ENCODE measurements around the gene TNFSF15. TPM values are rescaled to one million over a fixed set of nuclear protein-coding genes. Genes with fewer than 3 reads are reported as not detected.

Gene TNFSF15
- total RNA-seq, 1 experiment from 2014 or later, result not detected

GRCh38 chr9:114775981-114776380 lies 29.9 kb downstream of the TNFSF15 start:
- no peak overlapping the region for H3K9ac ChIP-seq (ENCODE audit: low read length)
- ChIA-PET CTCF (no interaction called here), RAD21 (ENCODE audit: low non-redundant PET in 1 of 2, low total read pairs in 2 of 2, uncharacterized antibody in 2 of 2, unreplicated experiment in 2 of 2) (no interaction called here), POLR2A (no interaction called here)
- H3K4me2 ChIP-seq (ENCODE audit: low read length), result no peak overlapping the region
- H3K79me2 ChIP-seq (ENCODE audit: insufficient read depth, low read length), result no peaks in the 10 kb centered on the region
- no peaks in the 10 kb centered on the region for H3K9me3 ChIP-seq (ENCODE audit: control insufficient read depth in 1 of 2, insufficient read depth in 1 of 2, low read depth in 1 of 2, low read length in 2 of 2)
- H3K27ac ChIP-seq (ENCODE audit: low read depth, low read length), result no peak overlapping the region
- TF ChIP-seq SRF (IDR thresholded peaks at IDR 0.05; ENCODE audit: low read depth), result no peak
- no peak for TF ChIP-seq ELF1 (IDR thresholded peaks at IDR 0.05; ENCODE audit: borderline replicate concordance, low read depth)
- no peak for TF ChIP-seq CBX3 (IDR thresholded peaks at IDR 0.05; ENCODE audit: low read depth)
- no peak for TF ChIP-seq ZNF274 (IDR thresholded peaks at IDR 0.05; ENCODE audit: low read depth, low read length)
- no peak for TF ChIP-seq CEBPB (IDR thresholded peaks at IDR 0.05; ENCODE audit: low read depth)
- TF ChIP-seq EGR1 (IDR thresholded peaks at IDR 0.05; ENCODE audit: low read depth), result no peak
- H3K4me1 ChIP-seq (ENCODE audit: control insufficient read depth in 1 of 2, insufficient read depth in 2 of 2, low read length in 2 of 2), result peaks cover 8 to 10% of the 10 kb centered on the region in 2 experiments; a peak in 2 of 4 replicates
- H2AFZ ChIP-seq (ENCODE audit: low read depth, low read length, poor library complexity, severe bottlenecking), result no peak overlapping the region
- ATAC-seq, result no peak
- no peaks in the 10 kb centered on the region for H3K9me2 ChIP-seq (ENCODE audit: insufficient read depth)
- no peaks in the 10 kb centered on the region for H4K20me1 ChIP-seq (ENCODE audit: insufficient read depth)
- H3K36me3 ChIP-seq (ENCODE audit: control insufficient read depth in 1 of 2, insufficient read depth in 2 of 2, low read length in 2 of 2), result no peaks in the 10 kb centered on the region
- peaks cover 12% of the 10 kb centered on the region; the same call in 1 of the 2 replicates for H3K27me3 ChIP-seq (ENCODE audit: insufficient read depth, low read length)
- DNase-seq (ENCODE audit: low read depth, low spot score), result no peak
- BruUV-seq (replicated peaks), result no TSS peak
- intact Hi-C loops (cut with micrococcal nuclease), result no loop called here
- H3K4me3 ChIP-seq (replicated peaks in 1 of 2; ENCODE audit: low read depth in 1 of 2, low read length in 2 of 2), result no peak overlapping the region

- no peaks in the 10 kb centered on the region for H3K79me2 ChIP-seq (ENCODE audit: insufficient read depth, low read length)
- no peak overlapping the region for H3K4me2 ChIP-seq (ENCODE audit: low read length)
- H3K9ac ChIP-seq (ENCODE audit: low read length), result no peak overlapping the region
- H3K27ac ChIP-seq (ENCODE audit: low read depth, low read length), result no peak overlapping the region
- H3K36me3 ChIP-seq (ENCODE audit: control insufficient read depth in 1 of 2, insufficient read depth in 2 of 2, low read length in 2 of 2), result no peaks in the 10 kb centered on the region
- no peaks in the 10 kb centered on the region for H3K9me2 ChIP-seq (ENCODE audit: insufficient read depth)
- DNase-seq (ENCODE audit: low read depth, low spot score) (no peak), ATAC-seq (no peak)
- peaks cover 8 to 10% of the 10 kb centered on the region in 2 experiments; a peak in 2 of 4 replicates for H3K4me1 ChIP-seq (ENCODE audit: control insufficient read depth in 1 of 2, insufficient read depth in 2 of 2, low read length in 2 of 2)
- no peak for TF ChIP-seq CTCF (IDR thresholded peaks at IDR 0.05 in 2 of 3, conservative IDR thresholded peaks at IDR 0.05 in 1 of 3; ENCODE audit: borderline replicate concordance in 1 of 3, insufficient read depth in 1 of 3, low read depth in 2 of 3, low read length in 2 of 3)
- TF ChIP-seq EZH2 (IDR thresholded peaks at IDR 0.05), result no peak
- TF ChIP-seq CBX3 (IDR thresholded peaks at IDR 0.05; ENCODE audit: low read depth), result no peak
- H2AFZ ChIP-seq (ENCODE audit: low read depth, low read length, poor library complexity, severe bottlenecking), result no peak overlapping the region
- no TSS peak for BruUV-seq (replicated peaks)
- H4K20me1 ChIP-seq (ENCODE audit: insufficient read depth), result no peaks in the 10 kb centered on the region
- H3K9me3 ChIP-seq (ENCODE audit: control insufficient read depth in 1 of 2, insufficient read depth in 1 of 2, low read depth in 1 of 2, low read length in 2 of 2), result no peaks in the 10 kb centered on the region
- CTCF ChIA-PET, result no interaction called here
- intact Hi-C loops (cut with micrococcal nuclease), result no loop called here
- POLR2A ChIA-PET, result no interaction called here
- no peak overlapping the region for H3K4me3 ChIP-seq (replicated peaks in 1 of 2; ENCODE audit: low read depth in 1 of 2, low read length in 2 of 2)
- H3K27me3 ChIP-seq (ENCODE audit: insufficient read depth, low read length), result peaks cover 12% of the 10 kb centered on the region; the same call in 1 of the 2 replicates
- RAD21 ChIA-PET (ENCODE audit: low non-redundant PET in 1 of 2, low total read pairs in 2 of 2, uncharacterized antibody in 2 of 2, unreplicated experiment in 2 of 2), result no interaction called here
These were observed 30.7 kb downstream of the TNFSF15 start for GRCh38 chr9:114775121-114775520.
